ENCODE data around the gene ADARB2. TPM values are rescaled to one million over a fixed set of nuclear protein-coding genes. Genes with fewer than 3 reads are reported as not detected.

ADARB2 gene
- total RNA-seq, 3 donors from 2014 or later: 0.31 to 4.2 TPM; not detected in 1

DNA sequence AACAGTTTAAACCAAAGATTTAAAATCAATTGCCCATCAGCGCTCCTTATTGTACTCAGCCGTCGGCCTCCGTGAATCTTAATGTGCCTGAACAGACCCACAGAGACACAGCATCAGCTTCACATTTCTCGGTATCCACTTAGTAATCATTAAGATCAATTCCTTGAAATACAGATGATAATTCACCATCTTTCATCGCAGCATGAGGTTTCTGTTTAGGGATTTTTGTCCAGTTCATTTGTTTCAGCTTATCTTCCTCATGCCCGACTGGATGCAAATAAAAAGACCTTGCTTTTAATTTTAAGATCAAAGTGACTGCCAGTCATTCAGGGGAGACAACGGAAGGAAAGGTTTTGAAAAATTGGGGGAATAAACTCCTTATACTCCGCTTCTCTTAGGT, 473.3 kb downstream of the ADARB2 start:
- intact Hi-C loops (cut with DNase I, micrococcal nuclease): no loop called here
- Histone ChIP-seq H3K4me3 (no peak overlapping the region), H3K9me3 (no peaks in the 10 kb centered on the region), H3K36me3 (ENCODE audit: low read depth) (no peaks in the 10 kb centered on the region), H3K4me1 (ENCODE audit: low read depth) (no peaks in the 10 kb centered on the region)
- DNase-seq: no peak
- ATAC-seq: no peak
- no peak for TF ChIP-seq CTCF (IDR thresholded peaks at IDR 0.05)

- no peaks in the 10 kb centered on the region for H3K4me1 ChIP-seq (ENCODE audit: low read depth)
- H3K36me3 ChIP-seq (ENCODE audit: low read depth): no peaks in the 10 kb centered on the region
- TF ChIP-seq CTCF (IDR thresholded peaks at IDR 0.05): no peak
- intact Hi-C loops (cut with DNase I, micrococcal nuclease): no loop called here
- H3K4me3 ChIP-seq: no peak overlapping the region
- no peaks in the 10 kb centered on the region for H3K9me3 ChIP-seq
- no peak for ATAC-seq
- peak in 1 of 3 donors; percentile 15 for DNase-seq
Measured at GRCh38 chr10:1257274-1257673, 480.1 kb downstream of the ADARB2 start.

DNA sequence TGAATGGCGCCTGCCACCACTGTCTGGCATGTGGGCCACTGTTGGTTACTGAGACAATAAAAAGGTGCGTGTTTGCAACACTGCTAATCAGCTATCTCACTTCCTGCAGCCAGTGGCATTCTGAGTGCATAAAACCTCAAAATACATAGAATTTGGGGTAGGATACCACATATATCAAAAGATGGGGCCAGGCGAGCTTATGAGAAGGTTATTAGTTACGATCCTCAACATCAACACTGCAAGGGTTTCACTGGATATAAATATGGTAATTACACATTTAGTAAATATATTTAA, 480.9 kb downstream of the ADARB2 start:
- Histone ChIP-seq H3K9me3 (no peaks in the 10 kb centered on the region), H3K36me3 (ENCODE audit: low read depth) (no peaks in the 10 kb centered on the region), H3K4me1 (ENCODE audit: low read depth) (no peaks in the 10 kb centered on the region), H3K4me3 (no peak overlapping the region)
- intact Hi-C loops (cut with DNase I, micrococcal nuclease): no loop called here
- ATAC-seq (no peak), DNase-seq (no peak)
- TF ChIP-seq CTCF (IDR thresholded peaks at IDR 0.05): no peak

- H3K4me1 ChIP-seq (ENCODE audit: low read depth): no peaks in the 10 kb centered on the region
- no peak for TF ChIP-seq CTCF (IDR thresholded peaks at IDR 0.05)
- no peak for ATAC-seq
- H3K36me3 ChIP-seq (ENCODE audit: low read depth): no peaks in the 10 kb centered on the region
- intact Hi-C loops (cut with DNase I, micrococcal nuclease): no loop called here
- H3K9me3 ChIP-seq: no peaks in the 10 kb centered on the region
- DNase-seq: no peak
- no peak overlapping the region for H3K4me3 ChIP-seq
Measured at GRCh38 chr10:1255600-1256431, 481.5 kb downstream of the ADARB2 start.

- no peaks in the 10 kb centered on the region for H3K4me1 ChIP-seq (ENCODE audit: low read depth)
- intact Hi-C loops (cut with DNase I, micrococcal nuclease): no loop called here
Measured at GRCh38 chr10:1255118-1255517, 482.2 kb downstream of the ADARB2 start.

More at GRCh38 chr10:1255118-1255517, 482.2 kb downstream of the ADARB2 start:
- TF ChIP-seq CTCF (IDR thresholded peaks at IDR 0.05): no peak
- ATAC-seq (no peak), DNase-seq (no peak)
- Histone ChIP-seq H3K9me3 (no peaks in the 10 kb centered on the region), H3K4me3 (no peak overlapping the region), H3K36me3 (ENCODE audit: low read depth) (no peaks in the 10 kb centered on the region)
